IMR-90 (cell line): Measurements from ENCODE around the gene HECW1. TPM values are rescaled to one million over a fixed set of nuclear protein-coding genes. Genes with fewer than 3 reads are reported as not detected.

Experiments used
- ATAC-seq: fragments of 200-7000 bp; cut with Tn5 transposase; 2 replicates; pipeline ENCODE4 v1.9.1; 2020; ENCODE audit warnings: low read depth, mild to moderate bottlenecking, moderate library complexity
- BruUV-seq: library from RNA; stranded (reverse); fragments of 400-500 nt; replicated peaks from 2 replicates; lab custom pipeline; 2021; lab: Mats Ljungman, UMichigan
- CTCF ChIA-PET: fragments of 300-600 bp; formaldehyde crosslinking; extraction: SDS; loops from one replicate; lab custom pipeline; 2021; ENCODE audit warnings: antibody characterized with exemption; lab: Yijun Ruan, JAX
- POLR2A ChIA-PET: fragments of 300-600 bp; sonication (Branson Sonifier 250); formaldehyde crosslinking; loops from one replicate; lab custom pipeline; 2022; ENCODE audit warnings: antibody characterized with exemption; ENCODE audit not compliant: unreplicated experiment; lab: Charles Lee
- DNase-seq: peaks from one replicate; pipeline ENCODE4 v3.0.0; 2013
- H2AFZ ChIP-seq: replicated peaks from 2 replicates; pipeline ENCODE3; 2013; ENCODE audit warnings: low read length, mild to moderate bottlenecking; ENCODE audit not compliant: poor library complexity
- H2AK5ac ChIP-seq: 2 replicates; pipeline ENCODE4 v1.6.1; 2013; ENCODE audit warnings: low read depth, low read length, inconsistent platforms
- H2AK9ac ChIP-seq: replicated peaks from 2 replicates; pipeline ENCODE3; 2013; ENCODE audit warnings: mild to moderate bottlenecking, low read depth, low read length, moderate library complexity; ENCODE audit not compliant: poor library complexity
- H2BK120ac ChIP-seq: 2 replicates; pipeline ENCODE4 v1.6.1; 2013; ENCODE audit warnings: low read depth, low read length, inconsistent platforms
- H2BK15ac ChIP-seq: 3 replicates; pipeline ENCODE4 v1.6.1; 2013; ENCODE audit warnings: low read depth, low read length, inconsistent platforms
- H2BK20ac ChIP-seq: 2 replicates; pipeline ENCODE4 v1.6.1; 2013; ENCODE audit warnings: low read depth, mild to moderate bottlenecking, inconsistent platforms, low read length, moderate library complexity
- H2BK5ac ChIP-seq: 2 replicates; pipeline ENCODE4 v1.6.1; 2013; ENCODE audit warnings: mild to moderate bottlenecking, low read depth, low read length, inconsistent platforms; ENCODE audit not compliant: poor library complexity, severe bottlenecking
- H3K14ac ChIP-seq: replicated peaks from 2 replicates; pipeline ENCODE4 v1.6.1; 2013; ENCODE audit warnings: low read depth, low read length, inconsistent platforms
- H3K18ac ChIP-seq: 2 replicates; pipeline ENCODE4 v1.6.1; 2013; ENCODE audit warnings: low read depth, low read length, control low read depth
- H3K23ac ChIP-seq: 2 replicates; pipeline ENCODE4 v1.6.1; 2013; ENCODE audit warnings: low read depth, low read length, inconsistent platforms
- H3K27ac ChIP-seq: 2 replicates; pipeline ENCODE4 v1.5.1; 2013; ENCODE audit warnings: mild to moderate bottlenecking, control low read depth, low read length; ENCODE audit not compliant: insufficient read depth
- H3K27me3 ChIP-seq: 2 replicates; pipeline ENCODE4 v1.6.1; 2013; ENCODE audit warnings: low read length; ENCODE audit not compliant: control insufficient read depth, insufficient read depth
- H3K36me3 ChIP-seq: 2 replicates; pipeline ENCODE4 v1.6.1; 2013; ENCODE audit warnings: low read length, mixed read lengths; ENCODE audit not compliant: control insufficient read depth, insufficient read depth
- H3K4ac ChIP-seq: 2 replicates; pipeline ENCODE4 v1.6.1; 2013; ENCODE audit warnings: low read depth, low read length, inconsistent platforms
- H3K4me1 ChIP-seq: 2 replicates; pipeline ENCODE4 v1.6.1; 2013; ENCODE audit warnings: low read length, mixed read lengths; ENCODE audit not compliant: control insufficient read depth, insufficient read depth
- H3K4me2 ChIP-seq: 2 replicates; pipeline ENCODE4 v1.6.1; 2013; ENCODE audit warnings: low read depth, mild to moderate bottlenecking, control low read depth, low read length, moderate library complexity
- H3K4me3 ChIP-seq: 2 replicates; pipeline ENCODE4 v1.5.1; 2013; ENCODE audit warnings: low read depth, mild to moderate bottlenecking, control low read depth, low read length, moderate library complexity; ENCODE audit not compliant: insufficient read depth
- H3K56ac ChIP-seq: 2 replicates; pipeline ENCODE4 v1.6.1; 2013; ENCODE audit warnings: low read length, inconsistent platforms; ENCODE audit not compliant: insufficient read depth; ENCODE audit errors: extremely low read depth
- H3K79me1 ChIP-seq, 2 experiments: 2 replicates each; pipeline ENCODE4 v1.6.1; 2013; ENCODE audit warnings: low read length in 2 of 2, inconsistent platforms in 1 of 2, low read depth in 1 of 2
- H3K9ac ChIP-seq: 2 replicates; pipeline ENCODE4 v1.6.1; 2013; ENCODE audit warnings: low read depth, low read length, control low read depth
- H3K9me1 ChIP-seq: 2 replicates; pipeline ENCODE4 v1.6.1; 2013; ENCODE audit warnings: low read length, inconsistent platforms; ENCODE audit not compliant: insufficient read depth
- H3K9me3 ChIP-seq: 2 replicates; pipeline ENCODE4 v1.6.1; 2013; ENCODE audit warnings: low read length; ENCODE audit not compliant: control insufficient read depth, insufficient read depth
- H4K20me1 ChIP-seq: 2 replicates; pipeline ENCODE4 v1.6.1; 2013; ENCODE audit warnings: low read length, inconsistent platforms; ENCODE audit not compliant: insufficient read depth
- H4K5ac ChIP-seq: 2 replicates; pipeline ENCODE4 v1.6.1; 2013; ENCODE audit warnings: mild to moderate bottlenecking, low read depth, low read length, control low read depth
- H4K8ac ChIP-seq, 2 experiments: 2 replicates each; pipeline ENCODE4 v1.6.1; 2013; ENCODE audit warnings: low read depth in 2 of 2, low read length in 2 of 2, control low read depth in 1 of 2, inconsistent platforms in 1 of 2
- H4K91ac ChIP-seq: 2 replicates; pipeline ENCODE4 v1.6.1; 2013; ENCODE audit warnings: low read depth, low read length, inconsistent platforms; ENCODE audit not compliant: insufficient read depth
- BHLHE40 ChIP-seq: fragments of 150-350 bp; IDR thresholded peaks from 2 replicates; pipeline ENCODE4 v1.6.1; 2016; ENCODE audit warnings: mild to moderate bottlenecking, low read depth, low read length
- CEBPB ChIP-seq: IDR thresholded peaks from 2 replicates; pipeline ENCODE4 v1.6.1; 2012; ENCODE audit warnings: low read depth, low read length, improper control_type of control experiment
- CHD1 ChIP-seq: IDR thresholded peaks from 2 replicates; pipeline ENCODE4 v1.6.1; 2012; ENCODE audit warnings: low read depth, low read length, improper control_type of control experiment
- FOS ChIP-seq: fragments of 150-350 bp; IDR thresholded peaks from 2 replicates; pipeline ENCODE4 v1.6.1; 2016; ENCODE audit warnings: low read depth, low read length
- MAFK ChIP-seq: IDR thresholded peaks from 2 replicates; pipeline ENCODE4 v1.6.1; 2012; ENCODE audit warnings: low read depth, low read length, improper control_type of control experiment
- MAZ ChIP-seq: IDR thresholded peaks from 2 replicates; pipeline ENCODE4 v1.6.1; 2012; ENCODE audit warnings: low read depth, mild to moderate bottlenecking, low read length, improper control_type of control experiment, moderate library complexity, borderline replicate concordance
- MXI1 ChIP-seq: IDR thresholded peaks from 2 replicates; pipeline ENCODE4 v1.6.1; 2012; ENCODE audit warnings: low read depth, mild to moderate bottlenecking, low read length, moderate library complexity, borderline replicate concordance
- NFE2L2 ChIP-seq: fragments of 150-350 bp; IDR thresholded peaks from 2 replicates; pipeline ENCODE4 v1.6.1; 2016; ENCODE audit warnings: low read depth, mild to moderate bottlenecking, low read length
- POLR2A ChIP-seq: IDR thresholded peaks from 2 replicates; pipeline ENCODE4 v1.6.1; 2012; ENCODE audit warnings: mild to moderate bottlenecking, low read depth, low read length
- RAD21 ChIP-seq: IDR thresholded peaks from 2 replicates; pipeline ENCODE4 v1.6.1; 2012; ENCODE audit warnings: low read length, improper control_type of control experiment
- RCOR1 ChIP-seq: IDR thresholded peaks from 2 replicates; pipeline ENCODE4 v1.6.1; 2012; ENCODE audit warnings: mild to moderate bottlenecking, low read length, improper control_type of control experiment; ENCODE audit not compliant: insufficient replicate concordance
- RFX5 ChIP-seq: IDR thresholded peaks from 2 replicates; pipeline ENCODE4 v1.8.0; 2012; ENCODE audit warnings: low read depth, mild to moderate bottlenecking, low read length, moderate library complexity
- SMC3 ChIP-seq: fragments of 150-350 bp; IDR thresholded peaks from 2 replicates; pipeline ENCODE4 v1.6.1; 2016; ENCODE audit warnings: low read depth, mild to moderate bottlenecking, antibody characterized with exemption, low read length, moderate library complexity
- WGBS, 2 experiments: methylation state at CpG; one replicate each; pipeline versions ENCODE4 v1.1.5 to v1.1.7; 2013; ENCODE audit warnings: missing lambda C conversion rate in 2 of 2; ENCODE audit not compliant: insufficient read length in 1 of 2; ENCODE audit errors: extremely low coverage in 2 of 2; 5-methylcytosine and 5-hydroxymethylcytosine counted together
- dilution Hi-C: fragments of 300-500 bp; cut with HindIII; formaldehyde crosslinking; loops from one replicate; pipeline ENCODE4 v1.14.3; 2018; ENCODE audit warnings: low sequenced_read_pairs; ENCODE audit not compliant: unreplicated experiment
- in situ Hi-C: fragments of 300-500 bp; cut with MboI; formaldehyde crosslinking; loops from 3 replicates; pipeline ENCODE4 v1.14.3; 2019; ENCODE audit warnings: low sequenced_read_pairs, inconsistent platforms, mixed read lengths
- intact Hi-C: fragments of 100-400 bp; cut with micrococcal nuclease; formaldehyde crosslinking; loops from 2 replicates; pipeline ENCODE4 v1.10.0; 2022
- polyA plus RNA-seq, 3 experiments: library from polyadenylated mRNA; depleted of rRNA; stranded (reverse); fragments of >200 nt; gene quantifications; 2 replicates each; pipeline ENCODE4 v1.2.3, GENCODE V29; 2012; ENCODE audit warnings: low replicate concordance in 1 of 3
- total RNA-seq: library from RNA; depleted of rRNA; stranded (reverse); fragments of >200 nt; gene quantifications from 2 replicates; pipeline ENCODE4 v1.2.3, GENCODE V29; 2012
- TF ChIP-seq, protein P1 (sequence below): fragments of 150-350 bp; IDR thresholded peaks from 2 replicates; pipeline ENCODE4 v1.6.1; 2017; ENCODE audit warnings: mild to moderate bottlenecking, antibody characterized with exemption, low read length, low read depth
- TF ChIP-seq, protein P2 (sequence below): conservative IDR thresholded peaks from 2 replicates; pipeline ENCODE4 v1.5.1; 2012; ENCODE audit warnings: mild to moderate bottlenecking, low read depth, low read length, improper control_type of control experiment
- TF ChIP-seq, protein P3 (sequence below): fragments of 150-350 bp; IDR thresholded peaks from 2 replicates; pipeline ENCODE4 v1.6.1; 2016; ENCODE audit warnings: low read depth, mild to moderate bottlenecking, low read length, moderate library complexity, borderline replicate concordance

The HECW1 gene
- total and polyA plus RNA-seq, 2 of the 4 experiments (the other 2 are of a cell fraction), result 0.56 to 1.3 TPM

DNA sequence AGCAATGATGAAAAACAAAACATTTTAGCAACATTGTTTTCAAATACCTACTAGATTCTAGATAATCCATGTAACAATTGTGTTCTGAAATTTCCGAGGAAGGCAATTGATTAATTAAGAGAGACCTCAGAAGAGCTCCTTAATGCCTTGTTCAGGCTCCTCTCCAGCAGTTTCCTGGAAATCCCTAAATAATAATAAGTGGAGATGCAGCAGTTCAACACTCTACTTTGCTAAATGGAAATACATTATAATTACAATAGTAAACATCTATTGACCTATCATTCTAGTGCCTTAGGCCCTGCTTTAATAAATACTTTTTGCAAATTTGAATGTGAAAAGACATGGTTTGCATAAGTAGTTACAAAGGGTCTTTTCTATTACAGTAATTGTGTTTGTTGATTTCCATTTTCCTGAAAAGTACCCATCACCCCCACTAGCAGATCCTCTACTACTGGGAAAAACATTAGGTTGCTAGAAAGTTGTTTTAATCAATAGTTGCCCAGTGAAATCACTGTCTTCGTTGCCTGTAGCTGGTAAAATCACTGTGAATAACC lies 283.8 kb downstream of the HECW1 start:
- Histone ChIP-seq H3K56ac (no peak overlapping the region), H3K23ac (no peak overlapping the region), H2AK9ac (no peak overlapping the region), H3K79me1 (no peaks in the 10 kb centered on the region), H3K18ac (no peak overlapping the region), H4K8ac (no peak overlapping the region), H4K91ac (no peak overlapping the region), H3K9ac (no peak overlapping the region), H3K4ac (no peak overlapping the region), H4K5ac (no peak overlapping the region), H3K14ac (no peak overlapping the region), H2BK20ac (no peak overlapping the region), H4K20me1 (no peaks in the 10 kb centered on the region), H3K36me3 (no peaks in the 10 kb centered on the region), H3K4me1 (no peaks in the 10 kb centered on the region), H3K27ac (no peak overlapping the region), H3K9me3 (no peaks in the 10 kb centered on the region), H3K4me3 (no peak overlapping the region), H3K4me2 (no peak overlapping the region), H2BK15ac (no peak overlapping the region), H2BK5ac (no peak overlapping the region), H3K27me3 (no peaks in the 10 kb centered on the region; the same call in 1 of the 2 replicates), H2BK120ac (no peak overlapping the region), H2AK5ac (no peak overlapping the region), H2AFZ (no peak overlapping the region), H3K9me1 (no peaks in the 10 kb centered on the region)
- dilution Hi-C loops (no loop called here), intact Hi-C loops (no loop called here), in situ Hi-C loops (no loop called here)
- no TSS peak for BruUV-seq
- TF ChIP-seq CHD1 (no peak), RAD21 (no peak), POLR2A (no peak), MXI1 (no peak), MAFK (no peak), BHLHE40 (no peak), FOS (no peak), CEBPB (no peak), SMC3 (no peak), RFX5 (no peak), NFE2L2 (no peak), MAZ (no peak), RCOR1 (no peak)
- TF ChIP-seq, protein P1, sequence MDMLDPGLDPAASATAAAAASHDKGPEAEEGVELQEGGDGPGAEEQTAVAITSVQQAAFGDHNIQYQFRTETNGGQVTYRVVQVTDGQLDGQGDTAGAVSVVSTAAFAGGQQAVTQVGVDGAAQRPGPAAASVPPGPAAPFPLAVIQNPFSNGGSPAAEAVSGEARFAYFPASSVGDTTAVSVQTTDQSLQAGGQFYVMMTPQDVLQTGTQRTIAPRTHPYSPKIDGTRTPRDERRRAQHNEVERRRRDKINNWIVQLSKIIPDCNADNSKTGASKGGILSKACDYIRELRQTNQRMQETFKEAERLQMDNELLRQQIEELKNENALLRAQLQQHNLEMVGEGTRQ, result no peak
- TF ChIP-seq, protein P2, sequence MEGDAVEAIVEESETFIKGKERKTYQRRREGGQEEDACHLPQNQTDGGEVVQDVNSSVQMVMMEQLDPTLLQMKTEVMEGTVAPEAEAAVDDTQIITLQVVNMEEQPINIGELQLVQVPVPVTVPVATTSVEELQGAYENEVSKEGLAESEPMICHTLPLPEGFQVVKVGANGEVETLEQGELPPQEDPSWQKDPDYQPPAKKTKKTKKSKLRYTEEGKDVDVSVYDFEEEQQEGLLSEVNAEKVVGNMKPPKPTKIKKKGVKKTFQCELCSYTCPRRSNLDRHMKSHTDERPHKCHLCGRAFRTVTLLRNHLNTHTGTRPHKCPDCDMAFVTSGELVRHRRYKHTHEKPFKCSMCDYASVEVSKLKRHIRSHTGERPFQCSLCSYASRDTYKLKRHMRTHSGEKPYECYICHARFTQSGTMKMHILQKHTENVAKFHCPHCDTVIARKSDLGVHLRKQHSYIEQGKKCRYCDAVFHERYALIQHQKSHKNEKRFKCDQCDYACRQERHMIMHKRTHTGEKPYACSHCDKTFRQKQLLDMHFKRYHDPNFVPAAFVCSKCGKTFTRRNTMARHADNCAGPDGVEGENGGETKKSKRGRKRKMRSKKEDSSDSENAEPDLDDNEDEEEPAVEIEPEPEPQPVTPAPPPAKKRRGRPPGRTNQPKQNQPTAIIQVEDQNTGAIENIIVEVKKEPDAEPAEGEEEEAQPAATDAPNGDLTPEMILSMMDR, result no peak
- TF ChIP-seq, protein P3, sequence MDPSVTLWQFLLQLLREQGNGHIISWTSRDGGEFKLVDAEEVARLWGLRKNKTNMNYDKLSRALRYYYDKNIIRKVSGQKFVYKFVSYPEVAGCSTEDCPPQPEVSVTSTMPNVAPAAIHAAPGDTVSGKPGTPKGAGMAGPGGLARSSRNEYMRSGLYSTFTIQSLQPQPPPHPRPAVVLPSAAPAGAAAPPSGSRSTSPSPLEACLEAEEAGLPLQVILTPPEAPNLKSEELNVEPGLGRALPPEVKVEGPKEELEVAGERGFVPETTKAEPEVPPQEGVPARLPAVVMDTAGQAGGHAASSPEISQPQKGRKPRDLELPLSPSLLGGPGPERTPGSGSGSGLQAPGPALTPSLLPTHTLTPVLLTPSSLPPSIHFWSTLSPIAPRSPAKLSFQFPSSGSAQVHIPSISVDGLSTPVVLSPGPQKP, result no peak
- ATAC-seq (no peak), DNase-seq (no peak)
- CTCF ChIA-PET, result no interaction called here
- WGBS, 2 experiments, result no CpG with 5 or more reads among the region's 2 CpGs
- POLR2A ChIA-PET, result no interaction called here
